Hepatocyte (in vitro differentiated cells): Measurements from ENCODE around the gene NFE2.

Experiments used
- EZH2 ChIP-seq: fragments of 200-600 bp; sonication (generic); IDR thresholded peaks from 2 replicates; pipeline ENCODE4 v1.6.1; 2016; ENCODE audit warnings: antibody characterized with exemption, mild to moderate bottlenecking, borderline replicate concordance
- TF ChIP-seq, protein P1 (sequence below): fragments of 200-600 bp; sonication (generic); IDR thresholded peaks from 2 replicates; pipeline ENCODE4 v1.5.1; 2016; ENCODE audit warnings: antibody characterized with exemption, mild to moderate bottlenecking; ENCODE audit not compliant: poor library complexity

DNA sequence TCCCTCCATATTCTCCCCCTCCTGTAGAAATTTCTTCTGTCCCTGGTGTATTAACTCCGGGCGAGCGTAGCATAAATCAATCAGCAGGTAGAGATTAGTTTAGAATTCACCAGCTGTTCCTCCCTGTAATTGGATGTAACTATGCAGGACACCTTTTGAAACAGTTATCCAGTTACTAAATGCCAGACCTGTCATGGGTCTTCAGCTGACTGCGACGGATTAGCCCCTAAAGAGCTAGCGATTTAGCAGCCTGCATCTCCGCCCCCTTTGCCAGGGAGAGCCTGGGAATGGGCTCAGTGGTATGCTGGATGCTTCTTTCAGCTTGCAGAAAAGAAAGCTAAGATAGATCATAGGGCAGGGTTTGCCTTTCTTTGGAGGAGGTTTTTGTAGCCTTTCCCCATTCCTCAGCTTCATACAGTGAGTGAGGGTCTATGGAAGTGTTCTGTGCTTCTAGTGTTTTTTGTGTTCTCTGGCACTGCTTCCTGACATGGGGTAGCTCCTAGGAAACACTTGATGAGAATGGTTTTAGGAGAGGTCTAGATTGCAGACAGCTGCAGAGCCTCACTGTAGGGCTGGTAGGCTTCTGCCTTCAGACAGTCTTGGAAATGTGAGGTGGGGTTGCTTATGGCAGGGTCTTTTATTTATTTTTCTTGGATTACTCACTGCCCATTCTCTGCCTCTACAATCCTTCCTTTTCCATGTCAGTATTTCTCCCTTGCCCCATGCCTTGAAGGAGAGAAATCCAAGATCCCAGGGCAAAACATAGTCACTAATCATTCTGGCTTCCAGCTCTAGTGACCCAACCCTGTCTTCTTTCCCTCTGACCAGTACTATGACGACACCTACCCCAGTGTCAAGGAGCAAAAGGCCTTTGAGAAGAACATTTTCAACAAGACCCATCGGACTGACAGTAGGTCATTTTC lies 40.8 kb upstream of the NFE2 start:
- TF ChIP-seq, protein P1, sequence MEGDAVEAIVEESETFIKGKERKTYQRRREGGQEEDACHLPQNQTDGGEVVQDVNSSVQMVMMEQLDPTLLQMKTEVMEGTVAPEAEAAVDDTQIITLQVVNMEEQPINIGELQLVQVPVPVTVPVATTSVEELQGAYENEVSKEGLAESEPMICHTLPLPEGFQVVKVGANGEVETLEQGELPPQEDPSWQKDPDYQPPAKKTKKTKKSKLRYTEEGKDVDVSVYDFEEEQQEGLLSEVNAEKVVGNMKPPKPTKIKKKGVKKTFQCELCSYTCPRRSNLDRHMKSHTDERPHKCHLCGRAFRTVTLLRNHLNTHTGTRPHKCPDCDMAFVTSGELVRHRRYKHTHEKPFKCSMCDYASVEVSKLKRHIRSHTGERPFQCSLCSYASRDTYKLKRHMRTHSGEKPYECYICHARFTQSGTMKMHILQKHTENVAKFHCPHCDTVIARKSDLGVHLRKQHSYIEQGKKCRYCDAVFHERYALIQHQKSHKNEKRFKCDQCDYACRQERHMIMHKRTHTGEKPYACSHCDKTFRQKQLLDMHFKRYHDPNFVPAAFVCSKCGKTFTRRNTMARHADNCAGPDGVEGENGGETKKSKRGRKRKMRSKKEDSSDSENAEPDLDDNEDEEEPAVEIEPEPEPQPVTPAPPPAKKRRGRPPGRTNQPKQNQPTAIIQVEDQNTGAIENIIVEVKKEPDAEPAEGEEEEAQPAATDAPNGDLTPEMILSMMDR: no peak
- no peak for TF ChIP-seq EZH2
